ENCODE measurements around the gene LRRC37B.
"Not testable (repeated sequence)": the region's sequence is repeated elsewhere in the genome, so short reads cannot be mapped to it uniquely, and the experiment has no call there.

The LRRC37B gene

DNA sequence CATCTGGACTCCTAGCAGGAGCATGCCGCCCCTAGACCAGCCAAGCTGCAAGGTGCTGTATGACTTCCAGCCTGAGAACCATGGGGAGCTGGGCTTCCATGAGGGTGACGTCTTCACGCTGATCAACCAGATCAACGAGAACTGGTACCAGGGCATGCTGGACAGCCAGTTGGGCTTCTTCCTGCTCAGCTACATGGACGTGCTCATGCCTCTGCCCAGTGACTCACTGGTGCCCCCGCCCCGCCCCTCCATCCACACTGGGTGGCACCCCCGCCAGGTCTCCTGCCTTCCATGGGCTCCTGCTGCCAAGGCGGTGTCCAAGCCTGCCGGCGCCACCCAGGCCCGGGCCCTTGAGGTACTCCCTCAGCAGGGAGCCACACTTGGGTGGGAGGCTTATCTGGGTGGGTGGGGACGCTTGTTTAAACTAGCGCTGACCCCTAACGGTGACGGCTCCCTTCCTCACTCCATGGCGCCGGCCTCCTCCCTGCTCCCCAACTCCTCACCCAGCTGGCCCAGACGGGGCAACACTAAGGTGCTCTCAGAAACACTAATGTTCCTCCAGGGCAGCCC is 34.2 kb downstream of the LRRC37B start:
- not testable (repeated sequence) for DNase-seq (ENCODE audit: low read depth in 3 of 3)

DNA sequence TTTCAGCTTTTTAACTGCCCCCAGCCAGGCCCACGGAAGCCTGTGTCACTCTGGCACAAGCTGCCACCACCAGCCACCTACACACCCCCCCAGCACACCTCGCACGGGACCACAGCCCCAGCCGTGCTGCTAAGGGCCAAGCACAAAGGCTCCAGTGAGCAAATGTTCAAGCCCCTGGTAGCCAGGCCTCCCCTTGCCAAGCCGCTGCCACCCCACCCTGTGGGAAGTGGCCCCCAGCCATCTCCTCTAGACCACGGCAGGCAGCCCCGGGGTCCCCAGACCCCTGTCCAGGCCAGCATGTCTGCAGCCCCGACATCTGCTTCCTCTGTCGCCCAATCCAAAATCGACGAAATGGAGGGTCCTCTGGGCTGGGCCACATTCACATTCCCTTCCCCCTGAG is 35.1 kb downstream of the LRRC37B start:
- DNase-seq (ENCODE audit: low read depth in 3 of 3), result not testable (repeated sequence)

DNA sequence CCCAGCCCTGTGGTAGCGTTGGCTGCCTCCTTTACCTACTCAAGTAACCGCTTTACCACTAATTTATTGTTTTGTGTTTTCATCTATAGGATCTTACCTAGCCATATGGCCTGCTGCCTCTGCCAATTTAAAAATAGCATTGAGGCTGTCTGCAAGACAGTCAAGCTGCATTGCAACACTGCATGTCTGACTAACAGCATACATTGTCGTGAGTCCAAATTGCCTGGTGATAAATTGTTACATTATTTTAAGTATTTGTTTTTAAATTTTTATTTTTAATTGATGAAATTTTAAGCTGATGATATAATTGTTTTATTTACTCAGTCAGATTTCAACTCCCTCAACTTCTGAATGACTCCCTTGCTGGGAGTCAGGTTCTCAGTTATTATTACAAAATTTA is 38.4 kb downstream of the LRRC37B start:
- DNase-seq (ENCODE audit: low read depth in 3 of 3), result not testable (repeated sequence)

DNA sequence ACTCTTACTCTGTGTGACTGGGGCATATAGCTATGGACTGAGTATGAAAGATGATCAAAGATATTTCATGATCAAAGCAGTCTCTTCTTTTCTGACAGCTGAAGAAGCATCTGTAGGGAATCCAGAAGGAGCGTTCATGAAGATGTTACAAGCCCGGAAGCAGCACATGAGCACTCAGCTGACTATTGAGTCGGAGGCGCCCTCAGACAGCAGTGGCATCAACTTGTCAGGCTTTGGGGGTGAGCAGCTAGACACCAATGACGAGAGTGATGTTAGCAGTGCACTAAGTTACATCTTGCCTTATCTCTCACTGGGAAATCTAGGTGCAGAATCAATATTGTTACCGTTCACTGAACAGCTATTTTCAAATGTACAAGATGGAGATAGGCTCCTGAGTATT is 40.5 kb downstream of the LRRC37B start:
- not testable (repeated sequence) for DNase-seq (ENCODE audit: low read depth in 3 of 3)

DNA sequence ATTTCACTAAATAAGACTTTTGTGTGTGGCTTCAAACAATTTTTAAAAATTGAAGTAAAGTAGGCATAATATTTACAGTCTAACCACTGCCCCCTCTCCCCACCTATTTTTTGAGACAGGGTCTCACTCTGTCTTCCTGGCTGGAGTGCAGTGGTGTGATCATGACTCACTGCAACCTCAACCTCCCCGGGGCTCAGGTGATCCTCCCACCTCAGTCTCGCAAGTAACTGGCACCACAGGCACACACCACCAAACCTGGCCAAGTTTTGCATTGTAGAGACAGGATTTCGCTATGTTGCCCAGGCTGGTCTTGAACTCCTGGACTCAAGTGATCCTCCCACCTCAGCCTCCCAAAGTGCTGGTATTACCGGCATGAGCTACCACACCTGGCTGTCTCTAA is 47.8 kb downstream of the LRRC37B start:
- not testable (repeated sequence) for DNase-seq (ENCODE audit: low read depth in 3 of 3)

DNA sequence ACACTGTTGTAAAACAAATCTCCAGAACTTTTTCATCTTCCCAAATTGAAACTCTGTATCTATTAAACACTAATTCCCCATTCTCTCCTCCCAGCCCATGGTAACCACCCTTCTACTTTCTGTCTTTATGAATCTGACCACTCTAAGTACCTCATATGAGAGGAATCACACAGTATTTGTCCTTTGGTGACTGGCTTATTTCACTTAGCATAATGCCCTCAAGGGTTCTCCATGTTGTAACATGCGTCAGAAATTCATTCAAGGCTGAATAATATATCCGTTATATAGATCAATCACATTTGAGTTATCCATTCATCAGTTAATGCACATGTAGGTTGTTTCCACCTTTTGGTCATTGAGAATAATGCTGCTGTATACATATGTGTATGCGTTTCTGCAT is 48.2 kb downstream of the LRRC37B start:
- not testable (repeated sequence) for DNase-seq (ENCODE audit: low read depth in 3 of 3)

DNA sequence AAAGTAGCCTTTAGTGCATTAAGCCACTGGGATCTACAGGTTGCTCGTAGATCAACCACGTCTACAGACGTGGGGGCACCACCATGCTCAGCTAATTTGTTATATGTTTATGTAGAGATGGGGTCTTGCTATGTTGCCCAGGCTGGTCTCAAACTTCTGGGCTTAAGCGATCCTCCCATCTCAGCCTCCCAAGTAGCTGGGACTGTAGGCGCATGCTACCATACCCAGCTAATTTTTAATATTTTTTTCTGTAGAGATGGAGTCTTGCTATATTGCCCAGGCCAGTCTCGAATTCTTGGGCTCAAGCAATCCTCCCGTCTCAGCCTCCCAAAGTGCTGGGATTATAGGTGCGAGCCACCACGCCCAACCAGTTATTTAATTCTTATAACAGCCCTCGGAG is 49.3 kb downstream of the LRRC37B start:
- not testable (repeated sequence) for DNase-seq (ENCODE audit: low read depth in 3 of 3)

DNA sequence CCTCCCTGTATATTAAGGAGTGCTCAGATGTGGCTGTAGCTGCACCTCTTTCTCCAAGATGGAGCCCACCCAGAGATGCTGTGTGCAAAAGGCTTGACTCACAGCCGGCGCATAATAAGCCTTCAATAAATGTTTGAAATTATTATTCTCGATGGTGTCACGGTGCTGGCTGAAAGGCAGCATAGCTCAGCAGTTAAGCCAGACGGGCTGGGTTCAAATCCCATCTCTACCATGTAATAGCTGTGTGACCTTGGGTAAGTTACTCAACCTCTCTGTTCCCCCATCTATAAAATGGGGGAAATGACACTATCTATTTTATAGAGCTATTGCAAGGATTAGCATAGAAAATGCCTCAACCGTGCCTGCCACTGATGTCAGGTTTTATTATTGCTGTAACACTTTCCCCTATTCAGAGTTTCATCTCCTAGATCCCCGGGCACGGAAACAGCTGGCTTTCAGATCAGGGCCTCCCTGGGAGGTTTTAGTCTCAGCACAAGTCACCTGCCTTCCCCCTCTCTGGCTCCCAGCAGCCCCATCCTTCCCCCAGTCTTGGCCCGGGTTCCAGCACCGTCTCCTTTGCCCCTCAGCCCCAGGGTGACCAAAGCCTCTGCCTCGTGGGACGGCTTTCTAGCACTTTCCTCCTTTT is 50.4 kb downstream of the LRRC37B start:
- not testable (repeated sequence) for DNase-seq (ENCODE audit: low read depth in 3 of 3)

DNA sequence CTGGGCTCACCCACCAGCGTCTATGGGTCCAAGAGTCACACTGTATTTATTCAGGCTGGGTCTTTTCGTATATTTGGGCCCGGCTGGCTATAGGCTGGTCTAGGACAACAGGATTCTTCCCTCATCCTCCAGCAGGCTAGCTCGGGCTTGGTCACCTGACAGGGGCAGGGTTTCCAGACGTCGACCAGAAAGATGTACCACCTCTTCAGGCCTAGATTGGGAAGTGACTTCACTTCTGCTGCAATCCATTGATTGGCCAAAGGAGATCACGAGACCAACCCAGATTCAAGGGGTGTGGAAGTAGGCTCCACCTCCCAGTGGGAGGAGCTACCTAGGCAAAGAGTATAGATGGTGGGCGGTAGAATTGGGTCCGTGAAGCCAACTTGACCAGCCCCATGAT is 53.5 kb downstream of the LRRC37B start:
- DNase-seq (ENCODE audit: low read depth in 3 of 3), result not testable (repeated sequence)

DNA sequence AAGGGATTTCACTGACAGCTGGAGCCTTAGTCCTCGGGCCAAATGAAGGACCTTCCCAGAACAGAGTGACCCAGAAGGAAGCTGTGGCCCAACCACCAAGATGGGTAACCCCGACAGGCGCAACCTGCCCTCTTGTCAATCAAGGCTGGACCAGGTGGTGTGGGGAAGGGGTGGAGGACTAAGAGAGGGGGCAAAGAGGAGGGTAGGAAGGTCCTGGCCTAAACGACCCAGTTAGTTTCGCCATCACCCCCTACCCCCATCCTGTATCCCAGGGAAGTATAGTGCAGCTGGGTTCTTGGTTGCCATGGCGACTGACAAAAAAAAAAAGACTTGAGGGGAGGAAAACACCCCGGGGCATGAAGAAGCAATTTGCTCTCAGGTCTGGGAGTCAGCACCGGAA is 54.7 kb downstream of the LRRC37B start:
- DNase-seq (ENCODE audit: low read depth in 3 of 3), result not testable (repeated sequence)

DNA sequence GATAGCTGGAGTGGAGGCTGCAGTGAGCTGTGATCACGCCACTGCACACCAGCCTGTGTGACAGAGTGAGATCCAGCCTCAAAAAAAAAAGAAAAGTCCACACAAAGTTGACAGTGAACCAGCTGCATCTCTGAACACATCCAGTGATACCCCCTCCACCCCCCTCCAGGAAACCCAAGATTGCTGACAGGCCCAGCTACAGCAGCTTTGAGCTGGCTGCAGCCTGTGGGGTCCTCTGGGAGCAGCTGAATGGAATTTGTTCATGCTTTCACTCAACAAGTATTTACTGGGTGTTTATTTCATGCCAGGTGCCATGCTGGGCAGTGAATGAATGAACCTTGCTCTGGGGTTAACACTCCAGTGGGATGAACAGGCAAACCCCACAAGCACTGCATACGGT is 56.9 kb downstream of the LRRC37B start:
- DNase-seq (ENCODE audit: low read depth in 3 of 3), result not testable (repeated sequence)

DNA sequence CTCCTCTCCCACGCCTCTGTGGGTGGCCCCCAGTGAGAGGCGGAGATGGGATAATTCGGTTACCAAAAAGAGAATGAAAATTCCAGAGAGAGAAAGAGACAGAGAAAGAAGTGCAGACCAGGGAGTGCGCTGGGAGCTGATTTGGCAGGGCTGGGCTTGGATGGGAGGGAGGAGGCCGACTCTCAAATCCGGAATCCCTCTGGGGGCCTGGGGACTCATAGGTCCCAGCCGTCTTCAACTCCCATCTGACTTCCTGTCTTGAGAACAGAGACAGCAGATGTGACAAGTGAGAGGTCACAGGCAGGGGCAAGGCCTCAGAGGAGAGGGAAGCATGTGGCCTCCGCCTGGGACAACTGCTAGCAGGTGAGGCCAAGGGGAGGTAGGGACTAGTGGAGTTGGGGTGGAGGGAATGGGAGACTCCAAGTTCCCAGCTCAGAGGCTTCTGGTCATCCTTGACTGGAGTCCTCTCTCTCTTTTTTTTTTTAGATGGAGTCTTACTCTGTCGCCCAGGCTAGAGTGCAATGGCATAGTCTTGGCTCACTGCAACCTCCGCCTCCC is 59.0 kb downstream of the LRRC37B start:
- not testable (repeated sequence) for DNase-seq (ENCODE audit: low read depth in 3 of 3)

DNA sequence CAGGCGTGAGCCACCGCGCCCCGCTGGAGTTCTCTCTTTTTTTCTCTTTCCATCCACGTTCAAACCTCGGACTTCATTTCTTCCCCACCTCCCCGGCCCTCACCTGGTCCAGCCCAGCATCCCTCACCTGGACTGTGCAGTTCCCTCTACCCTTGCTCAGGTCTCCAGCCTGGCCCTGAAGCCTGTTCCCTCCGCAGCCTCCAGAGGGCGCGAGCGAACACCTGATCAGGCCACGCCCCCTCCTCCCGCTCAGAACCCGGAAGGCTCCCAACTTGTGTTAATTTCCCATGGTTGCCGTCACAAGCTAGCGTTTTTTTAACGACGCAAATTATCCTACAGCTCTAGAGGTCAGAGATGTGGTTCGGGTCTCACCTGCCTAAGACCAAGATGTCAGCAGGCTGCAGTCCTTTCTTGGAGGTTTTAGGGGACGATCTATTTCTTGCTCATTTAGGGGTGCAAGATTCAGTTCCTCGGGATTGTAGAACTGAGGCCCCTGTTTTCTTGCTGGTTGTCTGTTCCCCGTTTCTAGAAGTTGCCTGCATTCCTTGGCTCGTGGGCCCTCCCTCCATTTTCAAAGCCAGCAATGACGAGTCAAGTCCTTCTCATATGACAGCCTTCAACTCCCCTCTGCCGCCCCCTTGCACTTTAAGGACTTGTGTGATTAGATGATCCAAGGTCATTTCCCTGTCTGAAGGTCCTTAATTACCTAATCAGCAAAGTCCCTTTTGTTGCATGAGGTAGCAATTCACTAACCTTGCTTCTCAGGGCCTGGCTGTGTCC is 59.9 kb downstream of the LRRC37B start:
- DNase-seq (ENCODE audit: low read depth in 3 of 3), result peak in 2 of 3 experiments; percentile 33 to 36

DNA sequence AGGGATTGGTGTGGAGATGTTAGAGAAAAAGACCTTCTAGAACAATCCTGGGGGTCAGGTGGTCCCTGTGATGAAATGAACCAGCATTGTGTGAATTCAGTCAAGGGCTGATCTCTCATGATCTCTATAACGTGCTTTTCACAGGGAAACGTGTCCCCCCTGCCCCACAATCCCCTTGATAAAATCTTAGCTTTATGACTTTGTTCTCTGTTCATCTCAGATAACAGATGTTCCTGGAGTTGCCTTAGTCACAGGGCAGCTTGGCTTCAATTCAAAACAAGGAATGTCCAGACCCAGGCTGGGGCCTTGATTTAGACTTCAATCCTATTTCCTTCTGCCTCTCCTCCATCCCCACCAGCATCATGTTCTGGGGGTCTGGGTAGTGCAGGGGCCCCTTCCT is 61.9 kb downstream of the LRRC37B start:
- not testable (repeated sequence) for DNase-seq (ENCODE audit: low read depth in 3 of 3)

DNA sequence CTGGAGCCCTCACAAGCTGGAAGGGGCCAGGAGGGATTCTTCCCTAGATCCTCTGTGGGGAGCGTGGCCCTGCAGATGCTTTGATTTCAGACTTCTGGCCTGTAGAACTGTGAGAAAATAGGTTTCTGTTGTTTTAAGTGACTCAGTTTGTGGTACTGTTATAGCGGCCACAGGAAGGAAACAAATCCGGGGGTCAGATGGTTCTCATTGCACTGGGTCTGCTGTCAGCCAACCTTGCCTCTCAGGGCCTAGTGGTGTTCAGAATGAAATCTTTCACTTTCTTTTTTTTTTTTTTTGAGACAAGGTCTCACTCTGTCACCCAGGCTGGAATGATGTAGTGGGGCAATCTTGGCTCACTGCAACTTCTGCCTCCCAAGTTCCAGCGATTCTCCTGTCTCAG is 64.8 kb downstream of the LRRC37B start:
- not testable (repeated sequence) for DNase-seq (ENCODE audit: low read depth in 3 of 3)

DNA sequence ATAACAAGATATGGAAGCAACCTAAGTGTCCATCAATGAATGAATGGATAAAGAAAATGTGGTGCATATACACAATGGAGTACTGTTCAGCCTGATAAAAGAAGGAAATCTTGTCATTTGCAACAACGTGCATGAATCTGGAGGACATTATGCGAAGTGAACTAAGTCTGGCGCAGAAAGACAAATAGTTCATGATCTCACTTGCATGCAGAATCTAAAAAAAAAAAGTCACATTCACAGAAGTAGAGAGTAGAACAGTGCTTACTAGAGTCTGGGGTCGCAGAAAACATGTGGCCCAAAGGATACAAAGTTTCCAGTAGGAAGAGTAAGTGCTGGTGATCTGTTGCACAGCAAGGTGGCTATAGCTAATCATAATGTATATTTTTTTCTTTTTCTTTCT is 65.9 kb downstream of the LRRC37B start:
- DNase-seq (ENCODE audit: low read depth in 3 of 3), result not testable (repeated sequence)

DNA sequence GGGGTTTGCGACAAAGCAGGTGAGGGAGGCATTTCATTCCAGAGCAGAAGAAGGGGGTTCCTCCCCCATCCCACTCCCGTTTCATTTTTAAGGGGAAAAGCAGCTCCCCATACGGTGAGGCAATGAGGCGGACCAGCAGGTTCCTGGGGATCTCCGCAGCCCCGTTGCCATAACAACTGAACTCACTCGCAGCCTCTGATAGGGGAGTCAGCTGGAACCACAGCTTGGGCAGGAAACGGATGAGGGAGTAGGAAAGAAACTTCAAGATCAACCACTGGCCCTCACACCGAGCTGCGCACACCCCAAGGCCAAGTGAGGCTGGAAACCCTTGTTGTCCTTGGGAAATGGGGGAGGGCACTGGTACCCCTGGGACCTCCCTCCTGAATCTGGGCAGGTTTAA is 72.6 kb downstream of the LRRC37B start:
- peak; percentile 18 to 39 (median 22) for DNase-seq (ENCODE audit: low read depth in 3 of 3)

DNA sequence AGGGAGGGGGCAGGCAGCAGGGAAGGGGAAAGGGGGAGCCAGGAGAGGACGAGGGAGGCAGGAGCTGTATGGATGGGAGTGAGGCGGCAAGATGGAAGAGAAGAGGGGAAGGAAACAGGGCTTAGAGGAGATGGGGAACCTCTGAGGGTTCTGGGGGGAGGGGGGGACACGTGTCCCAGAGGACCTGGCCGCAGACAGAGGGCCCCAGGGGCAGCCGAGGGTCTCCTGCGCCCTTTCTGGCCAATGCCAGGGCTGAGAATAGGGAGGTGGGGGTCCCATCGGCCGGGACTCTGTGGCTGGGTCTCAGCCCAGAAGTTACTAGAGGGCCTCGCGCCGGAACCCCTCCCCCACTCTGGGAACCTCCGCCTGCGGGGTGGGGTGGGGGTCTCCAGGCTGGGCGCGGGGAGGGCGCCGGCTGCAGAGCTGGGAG is 76.4 kb downstream of the LRRC37B start:
- DNase-seq (ENCODE audit: low read depth in 3 of 3), result peak in 1 of 3 experiments; percentile 8

DNA sequence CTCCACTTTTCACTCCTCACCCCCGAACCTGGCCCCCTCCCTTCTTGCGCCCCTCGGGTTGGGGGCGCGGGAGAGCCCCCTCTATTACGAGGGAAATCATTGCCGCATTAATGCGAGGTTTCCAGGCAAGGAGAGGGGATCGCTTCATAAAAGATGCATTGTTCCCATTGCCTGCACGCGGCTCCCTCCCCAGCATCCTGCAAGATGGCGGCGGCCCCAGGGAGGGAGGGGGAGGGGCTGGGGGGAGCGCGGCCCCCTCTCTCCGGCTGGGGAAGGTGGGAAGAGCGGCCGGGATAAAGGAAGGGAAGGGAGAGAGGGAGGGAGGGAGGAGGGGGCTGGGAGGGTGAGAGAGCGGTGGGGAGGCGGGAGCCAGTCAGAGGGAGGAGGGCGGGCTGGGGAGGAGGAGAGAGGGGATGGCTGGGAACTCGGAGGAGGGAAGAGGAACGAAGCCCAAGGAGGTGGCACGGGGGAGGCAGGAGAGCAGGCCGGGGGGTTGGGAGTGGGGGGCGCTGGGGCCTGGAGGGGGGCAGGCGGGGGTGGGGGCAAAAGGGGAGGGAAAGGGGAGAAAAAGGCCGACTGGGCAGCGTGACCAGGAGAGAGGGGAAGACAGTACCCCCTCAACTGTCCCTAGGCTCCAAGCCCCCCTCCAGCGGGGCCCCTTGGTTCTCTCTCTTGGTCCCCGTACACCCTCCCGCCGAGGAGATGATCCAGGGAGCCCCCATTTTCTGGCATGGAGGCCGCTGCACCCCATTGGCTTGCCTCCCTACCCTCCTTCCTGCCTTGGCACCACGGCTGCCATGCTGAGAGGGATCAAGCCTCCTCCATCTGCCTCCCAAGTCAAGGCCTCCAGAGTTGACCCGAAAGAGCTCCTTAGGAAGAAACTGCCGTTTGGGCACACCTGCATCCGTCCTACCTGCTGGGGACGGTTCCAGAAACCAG is 77.1 kb downstream of the LRRC37B start:
- DNase-seq (ENCODE audit: low read depth in 3 of 3), result peak in 1 of 3 experiments; percentile 13

DNA sequence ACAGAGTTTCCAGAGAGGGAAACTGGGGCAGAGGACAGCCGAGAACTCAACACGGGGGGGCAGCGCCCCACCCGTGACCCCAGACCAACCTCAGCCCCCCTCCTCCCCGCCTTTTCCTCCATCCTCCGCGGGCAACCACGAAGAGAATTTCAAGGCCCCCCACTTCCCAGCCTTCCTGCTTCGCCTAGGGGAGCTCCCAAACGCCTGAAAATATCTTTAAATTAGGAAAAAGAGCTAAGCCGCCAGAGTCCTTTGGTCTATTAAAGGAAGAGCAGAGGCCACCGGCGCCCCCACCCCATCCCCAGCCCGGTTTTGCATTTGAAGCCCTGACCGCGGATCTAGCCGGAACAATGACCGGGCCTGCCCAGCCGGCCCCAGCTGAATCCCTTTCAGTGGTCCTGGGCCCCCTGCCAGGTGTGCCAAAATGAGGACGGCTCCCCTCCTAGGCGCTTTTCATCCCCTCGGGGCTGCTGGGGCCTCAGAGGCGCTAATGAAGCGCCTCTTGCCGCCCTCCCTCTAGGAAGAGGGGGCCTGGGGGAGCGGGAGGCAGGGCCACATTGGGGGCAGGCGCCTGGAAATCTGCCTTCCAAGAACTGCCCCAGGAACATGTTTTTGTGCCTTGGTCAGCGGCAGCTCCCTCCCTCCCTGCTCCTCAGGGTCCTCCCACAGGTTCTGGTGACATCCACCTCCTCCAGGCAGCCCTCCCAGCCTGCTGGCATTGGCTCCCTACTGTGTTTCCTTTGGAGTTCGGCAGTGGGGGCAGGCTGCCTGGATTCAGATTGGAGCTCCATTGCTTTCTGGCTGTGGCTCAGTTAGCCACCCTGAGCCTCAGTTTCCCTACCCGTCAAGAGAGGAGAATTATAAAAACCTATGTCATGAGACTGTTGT is 78.0 kb downstream of the LRRC37B start:
- not testable (repeated sequence) for DNase-seq (ENCODE audit: low read depth in 3 of 3)

Data from stimulated activated CD4-positive, alpha-beta T cell treated with anti-CD3 and anti-CD28 coated beads, TNF-alpha, amount 100 ng/mL, for 4 hours (primary cell).